Measurements from ENCODE around the gene HGD.

HGD gene

GRCh38 chr3:120608506-120608905 lies 73.5 kb downstream of the HGD start:
- no peak overlapping the region for H3K27ac ChIP-seq
- no peak for TF ChIP-seq CTCF (conservative IDR thresholded peaks at IDR 0.05; ENCODE audit: low read depth)
- CTCF ChIA-PET, result no interaction called here
- no peak for DNase-seq (ENCODE audit: low spot score)
- POLR2A ChIA-PET (ENCODE audit: low non-redundant PET), result no interaction called here

- ChIA-PET POLR2A (ENCODE audit: low non-redundant PET) (no interaction called here), CTCF (interaction anchor here (0.9 kb wide), 1 partner anchor 46 kb away, joined by 5 read pairs; no protein-coding TSS in a partner anchor)
- DNase-seq (ENCODE audit: low spot score), result no peak
- no peak for TF ChIP-seq CTCF (conservative IDR thresholded peaks at IDR 0.05; ENCODE audit: low read depth)
- H3K27ac ChIP-seq, result no peak overlapping the region
Observed at GRCh38 chr3:120604784-120605183, 77.3 kb downstream of the HGD start.

- POLR2A ChIA-PET (ENCODE audit: low non-redundant PET), result no interaction called here
- no peak overlapping the region for H3K27ac ChIP-seq
- CTCF ChIA-PET, result interaction anchor here (0.9 kb wide), 1 partner anchor 46 kb away, joined by 5 read pairs; no protein-coding TSS in a partner anchor
- no peak for DNase-seq (ENCODE audit: low spot score)
- TF ChIP-seq CTCF (conservative IDR thresholded peaks at IDR 0.05; ENCODE audit: low read depth), result no peak
Observed at GRCh38 chr3:120604382-120604781, 77.7 kb downstream of the HGD start.

- no peak overlapping the region for H3K27ac ChIP-seq
- POLR2A ChIA-PET (ENCODE audit: low non-redundant PET), result no interaction called here
- DNase-seq (ENCODE audit: low spot score), result no peak
- CTCF ChIA-PET, result no interaction called here
- no peak for TF ChIP-seq CTCF (conservative IDR thresholded peaks at IDR 0.05; ENCODE audit: low read depth)
Observed at GRCh38 chr3:120602682-120603081, 79.4 kb downstream of the HGD start.

- TF ChIP-seq CTCF (conservative IDR thresholded peaks at IDR 0.05; ENCODE audit: low read depth), result no peak
- H3K27ac ChIP-seq, result no peak overlapping the region
- DNase-seq (ENCODE audit: low spot score), result no peak
- POLR2A ChIA-PET (ENCODE audit: low non-redundant PET), result no interaction called here
- CTCF ChIA-PET, result no interaction called here
Observed at GRCh38 chr3:120601554-120601953, 80.5 kb downstream of the HGD start.

- ChIA-PET POLR2A (ENCODE audit: low non-redundant PET) (no interaction called here), CTCF (no interaction called here)
- DNase-seq (ENCODE audit: low spot score), result no peak
- H3K27ac ChIP-seq, result no peak overlapping the region
- no peak for TF ChIP-seq CTCF (conservative IDR thresholded peaks at IDR 0.05; ENCODE audit: low read depth)
Observed at GRCh38 chr3:120599211-120599610, 82.8 kb downstream of the HGD start.

All from RWPE1 (cell line).